HepG2 (cell line): ENCODE results near the gene GRAMD1B. TPM values are rescaled to one million over a fixed set of nuclear protein-coding genes. Genes with fewer than 3 reads are reported as not detected.

ENCODE experiments used
- microRNA-seq: library from miRNA; unstranded; fragments of <30 nt; microRNA quantifications from one replicate; pipeline ENCODE4, GENCODE V29; 2020
- polyA plus RNA-seq, 8 experiments: library from polyadenylated mRNA; depleted of rRNA in 3 of 8; stranded (reverse) in 7 of 8; unstranded in 1 of 8; fragments of >200 nt; fragmentation: Illumina TruSeq in 4 of 8; extraction: Trizol in 4 of 8; gene quantifications; 2 replicates each; pipeline versions ENCODE4 v1.2.1 to v1.2.3, GENCODE V29; 2011 to 2016; ENCODE audit warnings: low read depth in 4 of 8, missing spikeins in 1 of 8, mixed read lengths in 1 of 8; ENCODE audit not compliant: insufficient read depth in 1 of 8
- small RNA-seq, 3 experiments: library from RNA; depleted of rRNA; stranded (forward); fragments of <200 nt; gene quantifications; one replicate each; pipeline ENCODE3, GENCODE V24; 2012; ENCODE audit warnings: low read depth in 2 of 3, low replicate concordance in 1 of 3; ENCODE audit not compliant: insufficient read length in 3 of 3, insufficient read depth in 2 of 3
- total RNA-seq, 5 experiments: library from RNA; depleted of rRNA; stranded (reverse); fragments of >200 nt; fragmentation: Illumina TruSeq; extraction: Trizol; gene quantifications; 2 replicates each; pipeline ENCODE4 v1.2.3, GENCODE V29; 2016; ENCODE audit warnings: low read depth in 1 of 5

Gene GRAMD1B
- total and polyA plus RNA-seq, 2 of the 13 experiments (the other 11 are each of a cell fraction or from before 2014, with no cell fraction given): 0.12 TPM; not detected in 1

Small RNA genes within 50 kb of the gene (microRNA-seq; reads per million reads assigned to microRNA genes)
- not detected for gene MIR4493

Small RNA genes within 50 kb of the gene (small RNA-seq; reads per million reads assigned to genes)
- gene MIR4493: 0 reads per million in 3 experiments

Other genes with a start within 250 kb of the GRAMD1B start
- not detected in 2 replicates for gene CLMP, start 235.0 kb upstream of the GRAMD1B start, total RNA-seq (2016; rRNA removed; fragmentation: Illumina TruSeq; extraction: Trizol)
- gene CLMP, start 235.0 kb upstream of the GRAMD1B start, polyA plus RNA-seq (2011; rRNA removed): not detected in 2 replicates
- 0.07 TPM in 1 of 2 replicates, not detected in the other for gene SCN3B, start 224.4 kb downstream of the GRAMD1B start, total RNA-seq (2016; rRNA removed; fragmentation: Illumina TruSeq; extraction: Trizol)
- 0.05 and 0.11 TPM in 2 replicates for gene SCN3B, start 224.4 kb downstream of the GRAMD1B start, polyA plus RNA-seq (2011; rRNA removed)